HCT116 (cell line): Measurements from ENCODE around the gene ENTPD3.

Experiments
- ATF3 ChIP-seq: IDR thresholded peaks from 2 replicates; pipeline ENCODE4 v1.6.1; 2012
- CEBPB ChIP-seq: IDR thresholded peaks from 2 replicates; pipeline ENCODE4 v1.6.1; 2012; ENCODE audit warnings: low read depth
- EGR1 ChIP-seq: IDR thresholded peaks from 2 replicates; pipeline ENCODE4 v1.6.1; 2012; ENCODE audit warnings: low read depth
- EZH2 ChIP-seq: fragments of 200-600 bp; sonication (generic); IDR thresholded peaks from 2 replicates; pipeline ENCODE4 v1.6.1; 2017; ENCODE audit warnings: antibody characterized with exemption, mixed run types
- EZH2phosphoT487 ChIP-seq: fragments of 200-600 bp; IDR thresholded peaks from 2 replicates; pipeline ENCODE4 v1.6.1; 2018; ENCODE audit warnings: antibody characterized with exemption, borderline replicate concordance
- JUND ChIP-seq: IDR thresholded peaks from 2 replicates; pipeline ENCODE4 v1.6.1; 2012
- POLR2A ChIP-seq: IDR thresholded peaks from 2 replicates; pipeline ENCODE4 v1.7.0; 2011; ENCODE audit warnings: borderline replicate concordance; ENCODE audit not compliant: insufficient read depth, insufficient read length; ENCODE audit errors: extremely low read depth
- POLR2AphosphoS5 ChIP-seq: IDR thresholded peaks from 2 replicates; pipeline ENCODE4 v1.6.1; 2011; ENCODE audit warnings: mild to moderate bottlenecking, low read depth, low read length, moderate library complexity
- REST ChIP-seq: IDR thresholded peaks from 2 replicates; pipeline ENCODE4 v1.6.1; 2012; ENCODE audit warnings: low read depth
- SP1 ChIP-seq: IDR thresholded peaks from 2 replicates; pipeline ENCODE4 v1.6.1; 2012; ENCODE audit warnings: low read depth
- YY1 ChIP-seq: IDR thresholded peaks from 2 replicates; pipeline ENCODE4 v1.6.1; 2011; ENCODE audit warnings: low read length, low read depth, moderate library complexity, mild to moderate bottlenecking; ENCODE audit not compliant: insufficient replicate concordance; ENCODE audit errors: extremely low read depth
- ZNF274 ChIP-seq: fragments of 200-500 bp; sonication (Bioruptor generic); IDR thresholded peaks from 2 replicates; pipeline ENCODE4 v1.6.1; 2014; ENCODE audit warnings: mild to moderate bottlenecking, low read depth, low read length, inconsistent platforms
- TF ChIP-seq, protein P1 (sequence below), 3 experiments: fragments of 200-600 bp in 1 of 3; sonication (generic) in 1 of 3; IDR thresholded peaks in 2 of 3; conservative IDR thresholded peaks in 1 of 3; 2 replicates each; pipeline ENCODE4 v1.5.1; 2012 to 2017; ENCODE audit warnings: low read depth in 2 of 3, low read length in 2 of 3, antibody characterized with exemption in 1 of 3, borderline replicate concordance in 1 of 3, control low read depth in 1 of 3, mild to moderate bottlenecking in 1 of 3, mixed read lengths in 1 of 3, mixed run types in 1 of 3, moderate library complexity in 1 of 3; ENCODE audit not compliant: insufficient read depth in 1 of 3
- TF ChIP-seq, protein P2 (sequence below): IDR thresholded peaks from 2 replicates; pipeline ENCODE4 v1.6.1; 2011; ENCODE audit warnings: mild to moderate bottlenecking, low read length, moderate library complexity; ENCODE audit not compliant: insufficient replicate concordance; ENCODE audit errors: extremely low read depth

- no peak for TF ChIP-seq ATF3
- TF ChIP-seq YY1: no peak
- TF ChIP-seq, protein P1, sequence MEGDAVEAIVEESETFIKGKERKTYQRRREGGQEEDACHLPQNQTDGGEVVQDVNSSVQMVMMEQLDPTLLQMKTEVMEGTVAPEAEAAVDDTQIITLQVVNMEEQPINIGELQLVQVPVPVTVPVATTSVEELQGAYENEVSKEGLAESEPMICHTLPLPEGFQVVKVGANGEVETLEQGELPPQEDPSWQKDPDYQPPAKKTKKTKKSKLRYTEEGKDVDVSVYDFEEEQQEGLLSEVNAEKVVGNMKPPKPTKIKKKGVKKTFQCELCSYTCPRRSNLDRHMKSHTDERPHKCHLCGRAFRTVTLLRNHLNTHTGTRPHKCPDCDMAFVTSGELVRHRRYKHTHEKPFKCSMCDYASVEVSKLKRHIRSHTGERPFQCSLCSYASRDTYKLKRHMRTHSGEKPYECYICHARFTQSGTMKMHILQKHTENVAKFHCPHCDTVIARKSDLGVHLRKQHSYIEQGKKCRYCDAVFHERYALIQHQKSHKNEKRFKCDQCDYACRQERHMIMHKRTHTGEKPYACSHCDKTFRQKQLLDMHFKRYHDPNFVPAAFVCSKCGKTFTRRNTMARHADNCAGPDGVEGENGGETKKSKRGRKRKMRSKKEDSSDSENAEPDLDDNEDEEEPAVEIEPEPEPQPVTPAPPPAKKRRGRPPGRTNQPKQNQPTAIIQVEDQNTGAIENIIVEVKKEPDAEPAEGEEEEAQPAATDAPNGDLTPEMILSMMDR (IDR thresholded peaks at IDR 0.05 in 2 of 3, conservative IDR thresholded peaks at IDR 0.05 in 1 of 3; ENCODE audit: borderline replicate concordance in 1 of 3, insufficient read depth in 1 of 3, low read depth in 2 of 3, low read length in 2 of 3): no peak
- TF ChIP-seq SP1: no peak
- TF ChIP-seq EZH2: no peak
- no peak for TF ChIP-seq JUND
- TF ChIP-seq POLR2A: no peak
- no peak for TF ChIP-seq ZNF274
- TF ChIP-seq, protein P2, sequence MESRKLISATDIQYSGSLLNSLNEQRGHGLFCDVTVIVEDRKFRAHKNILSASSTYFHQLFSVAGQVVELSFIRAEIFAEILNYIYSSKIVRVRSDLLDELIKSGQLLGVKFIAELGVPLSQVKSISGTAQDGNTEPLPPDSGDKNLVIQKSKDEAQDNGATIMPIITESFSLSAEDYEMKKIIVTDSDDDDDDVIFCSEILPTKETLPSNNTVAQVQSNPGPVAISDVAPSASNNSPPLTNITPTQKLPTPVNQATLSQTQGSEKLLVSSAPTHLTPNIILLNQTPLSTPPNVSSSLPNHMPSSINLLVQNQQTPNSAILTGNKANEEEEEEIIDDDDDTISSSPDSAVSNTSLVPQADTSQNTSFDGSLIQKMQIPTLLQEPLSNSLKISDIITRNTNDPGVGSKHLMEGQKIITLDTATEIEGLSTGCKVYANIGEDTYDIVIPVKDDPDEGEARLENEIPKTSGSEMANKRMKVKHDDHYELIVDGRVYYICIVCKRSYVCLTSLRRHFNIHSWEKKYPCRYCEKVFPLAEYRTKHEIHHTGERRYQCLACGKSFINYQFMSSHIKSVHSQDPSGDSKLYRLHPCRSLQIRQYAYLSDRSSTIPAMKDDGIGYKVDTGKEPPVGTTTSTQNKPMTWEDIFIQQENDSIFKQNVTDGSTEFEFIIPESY: no peak
- no peak for TF ChIP-seq EZH2phosphoT487
- no peak for TF ChIP-seq REST
- no peak for TF ChIP-seq EGR1
- TF ChIP-seq CEBPB: no peak
- no peak for TF ChIP-seq POLR2AphosphoS5
Measured at GRCh38 chr3:40452057-40452456, 65.1 kb downstream of the ENTPD3 start.
